HEK293 (cell line): ENCODE data around the gene MAML3.

Experiments used
- CTCF ChIP-seq: fragments of 450-650 bp; formaldehyde crosslinking; IDR thresholded peaks from 2 replicates; pipeline ENCODE4 v1.5.1; 2016; ENCODE audit warnings: missing biosample characterization, missing genetic modification characterization
- MEIS1 ChIP-seq: sonication (generic); formaldehyde crosslinking; IDR thresholded peaks from 2 replicates; pipeline ENCODE4 v1.8.1; 2022; ENCODE audit warnings: missing genetic modification reagents, mild to moderate bottlenecking, borderline replicate concordance
- YY1 ChIP-seq: fragments of 450-650 bp; formaldehyde crosslinking; IDR thresholded peaks from 2 replicates; pipeline ENCODE4 v1.5.1; 2018; ENCODE audit warnings: missing biosample characterization, missing genetic modification characterization
- ZNF114 ChIP-seq: fragments of 450-650 bp; formaldehyde crosslinking; IDR thresholded peaks from 2 replicates; pipeline ENCODE4 v1.5.0; 2017; ENCODE audit warnings: missing biosample characterization, missing genetic modification characterization
- ZNF138 ChIP-seq: fragments of 450-650 bp; formaldehyde crosslinking; IDR thresholded peaks from 2 replicates; pipeline ENCODE4 v1.5.1; 2016; ENCODE audit warnings: missing biosample characterization, missing genetic modification characterization, borderline replicate concordance
- ZNF146 ChIP-seq: fragments of 450-650 bp; formaldehyde crosslinking; IDR thresholded peaks from 2 replicates; pipeline ENCODE4 v1.5.1; 2016; ENCODE audit warnings: missing biosample characterization, missing genetic modification characterization
- ZNF175 ChIP-seq: fragments of 450-650 bp; formaldehyde crosslinking; IDR thresholded peaks from 2 replicates; pipeline ENCODE4 v1.5.1; 2016; ENCODE audit warnings: missing biosample characterization, missing genetic modification characterization
- ZNF184 ChIP-seq: fragments of 450-650 bp; IDR thresholded peaks from 2 replicates; pipeline ENCODE4 v1.5.1; 2018; ENCODE audit warnings: missing biosample characterization, mild to moderate bottlenecking, missing genetic modification characterization
- ZNF2 ChIP-seq: fragments of 450-650 bp; formaldehyde crosslinking; IDR thresholded peaks from 2 replicates; pipeline ENCODE4 v1.5.1; 2016; ENCODE audit warnings: missing biosample characterization, missing genetic modification characterization
- ZNF24 ChIP-seq: fragments of 450-650 bp; formaldehyde crosslinking; IDR thresholded peaks from 2 replicates; pipeline ENCODE4 v1.5.1; 2016; ENCODE audit warnings: missing biosample characterization, missing genetic modification characterization
- ZNF280D ChIP-seq: fragments of 450-650 bp; formaldehyde crosslinking; IDR thresholded peaks from 2 replicates; pipeline ENCODE4 v1.5.1; 2016; ENCODE audit warnings: missing biosample characterization, missing genetic modification characterization
- ZNF391 ChIP-seq: fragments of 450-650 bp; formaldehyde crosslinking; IDR thresholded peaks from 2 replicates; pipeline ENCODE4 v1.5.1; 2016; ENCODE audit warnings: low read depth, missing biosample characterization, missing genetic modification characterization, borderline replicate concordance
- ZNF624 ChIP-seq: fragments of 450-650 bp; formaldehyde crosslinking; IDR thresholded peaks from 2 replicates; pipeline ENCODE4 v1.5.1; 2017; ENCODE audit warnings: missing biosample characterization, missing genetic modification characterization

DNA sequence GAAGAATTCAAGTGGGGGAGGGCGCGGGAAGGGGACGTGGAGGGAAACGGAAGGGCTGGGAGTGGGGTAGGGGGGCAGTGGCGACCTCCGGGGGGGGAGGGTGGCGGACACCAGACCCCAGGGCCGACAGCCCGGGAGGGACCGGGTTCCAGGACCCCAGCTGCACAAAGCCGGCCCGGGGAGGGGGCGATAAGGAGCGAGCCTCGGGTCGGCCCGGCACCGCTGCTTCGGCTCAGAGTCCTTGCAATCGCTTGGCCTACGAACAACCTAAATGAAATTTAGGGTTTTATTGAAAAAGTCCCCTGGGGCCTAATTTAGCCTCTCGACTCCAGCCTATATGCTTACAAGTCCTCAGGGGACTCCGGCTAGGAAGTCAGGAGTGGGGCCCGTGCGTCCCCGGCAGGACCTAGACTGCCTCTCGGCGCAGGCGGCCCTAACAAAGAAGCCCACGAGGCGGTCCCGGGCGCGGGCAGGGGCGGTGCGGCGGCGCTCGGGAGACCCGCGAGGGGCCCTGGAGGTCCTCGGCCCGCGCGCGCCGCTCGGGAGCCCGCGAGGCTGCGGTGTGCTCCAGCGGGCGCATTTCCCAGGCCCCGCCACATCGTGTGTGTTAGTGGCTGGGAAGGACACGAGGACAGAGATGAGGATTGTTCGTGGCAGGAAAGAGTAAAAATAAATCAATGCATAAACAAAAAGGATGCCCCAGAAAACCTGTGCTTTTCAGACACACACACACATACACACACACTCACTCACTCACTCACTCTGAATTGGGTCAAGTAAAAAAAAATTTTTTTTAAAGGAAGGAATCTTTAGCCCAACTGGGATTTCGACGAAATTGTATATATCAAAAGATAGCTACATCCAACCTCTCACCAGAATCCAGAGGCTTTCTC lies 418.4 kb downstream of the MAML3 start:
- TF ChIP-seq ZNF146 (tag by site-specific recombination) (no peak), ZNF114 (no peak), ZNF175 (no peak), ZNF624 (tag by site-specific recombination) (no peak), ZNF280D (tag by site-specific recombination) (no peak), ZNF24 (no peak), MEIS1 (no peak), ZNF391 (tag by site-specific recombination) (no peak), YY1 (no peak), ZNF138 (tag by site-specific recombination) (no peak), ZNF2 (no peak), CTCF (tag by site-specific recombination) (no peak), ZNF184 (tag by site-specific recombination) (no peak)
